PFSK-1 (cell line): Measurements from ENCODE around the gene BCOR.

Source experiments
- FOXP2 ChIP-seq: optimal IDR thresholded peaks from 2 replicates; pipeline ENCODE3; 2011; ENCODE audit warnings: borderline replicate concordance, control low read depth, inconsistent platforms; ENCODE audit not compliant: insufficient read depth; ENCODE audit errors: extremely low read length, extremely low read depth
- POLR2AphosphoS5 ChIP-seq: IDR thresholded peaks from 2 replicates; pipeline ENCODE4 v1.6.1; 2012; ENCODE audit warnings: low read depth, mild to moderate bottlenecking, control low read depth, low read length, moderate library complexity
- REST ChIP-seq, 2 experiments: IDR thresholded peaks; 2 replicates each; pipeline versions ENCODE4 v1.6.1 to v1.8.0; 2011 to 2012; ENCODE audit warnings: low read depth in 2 of 2, low read length in 2 of 2, control low read depth in 1 of 2, inconsistent platforms in 1 of 2, mild to moderate bottlenecking in 1 of 2, moderate library complexity in 1 of 2; ENCODE audit not compliant: insufficient read depth in 1 of 2
- SIN3A ChIP-seq: IDR thresholded peaks from 2 replicates; pipeline ENCODE4 v1.6.1; 2012; ENCODE audit warnings: mild to moderate bottlenecking, low read length, moderate library complexity, borderline replicate concordance; ENCODE audit not compliant: insufficient read depth
- TAF1 ChIP-seq: IDR thresholded peaks from 2 replicates; pipeline ENCODE4 v1.6.1; 2012; ENCODE audit warnings: low read length, control low read depth, borderline replicate concordance; ENCODE audit not compliant: insufficient read depth

The BCOR gene

GRCh38 chrX:40068048-40068447 is 29.7 kb downstream of the BCOR start:
- TF ChIP-seq REST (IDR thresholded peaks at IDR 0.05; ENCODE audit: insufficient read depth in 1 of 2, low read depth in 2 of 2, low read length in 2 of 2), result no peak
- no peak for TF ChIP-seq FOXP2
- no peak for TF ChIP-seq POLR2AphosphoS5
- no peak for TF ChIP-seq TAF1
- no peak for TF ChIP-seq SIN3A

GRCh38 chrX:40066700-40067099 is 31.1 kb downstream of the BCOR start:
- TF ChIP-seq SIN3A (no peak), REST (IDR thresholded peaks at IDR 0.05; ENCODE audit: insufficient read depth in 1 of 2, low read depth in 2 of 2, low read length in 2 of 2) (no peak), FOXP2 (no peak)

- no peak for TF ChIP-seq POLR2AphosphoS5
- TF ChIP-seq REST (IDR thresholded peaks at IDR 0.05; ENCODE audit: insufficient read depth in 1 of 2, low read depth in 2 of 2, low read length in 2 of 2), result no peak
- no peak for TF ChIP-seq SIN3A
- no peak for TF ChIP-seq TAF1
Observed at GRCh38 chrX:40065296-40066046, 32.3 kb downstream of the BCOR start.

GRCh38 chrX:40064055-40064597 is 33.6 kb downstream of the BCOR start:
- TF ChIP-seq FOXP2, result no peak
- TF ChIP-seq SIN3A, result no peak
- no peak for TF ChIP-seq TAF1
- no peak for TF ChIP-seq REST (IDR thresholded peaks at IDR 0.05; ENCODE audit: insufficient read depth in 1 of 2, low read depth in 2 of 2, low read length in 2 of 2)
- no peak for TF ChIP-seq POLR2AphosphoS5

GRCh38 chrX:40063555-40063954 is 34.2 kb downstream of the BCOR start:
- TF ChIP-seq TAF1, result no peak
- TF ChIP-seq SIN3A, result no peak
- TF ChIP-seq FOXP2, result no peak
- no peak for TF ChIP-seq POLR2AphosphoS5
- TF ChIP-seq REST (IDR thresholded peaks at IDR 0.05; ENCODE audit: insufficient read depth in 1 of 2, low read depth in 2 of 2, low read length in 2 of 2), result no peak
